ENCODE measurements around the gene AMPD1.
A peak's percentile ranks its signal among the peaks of the same experiment; 100 is the strongest.

The AMPD1 gene

DNA sequence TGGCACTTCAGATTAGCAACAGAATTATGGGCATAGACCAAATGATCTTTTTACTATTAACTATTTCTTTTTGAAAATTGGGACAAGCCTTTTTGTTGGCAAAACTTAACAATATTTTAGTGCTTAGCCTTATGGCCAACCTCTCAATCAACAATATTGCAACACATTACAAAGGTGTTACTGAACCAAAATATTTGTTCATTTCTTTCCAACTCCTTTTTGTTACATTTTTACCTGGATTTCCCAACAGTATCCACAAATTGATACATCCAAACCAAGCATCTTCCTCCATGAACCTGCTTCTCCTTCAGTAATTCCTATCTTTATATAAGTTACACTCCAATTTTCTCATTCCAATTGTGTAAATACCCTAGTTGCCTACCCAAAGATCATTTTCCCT, 1.5 kb upstream of the AMPD1 start:
- H3K36me3 ChIP-seq (ENCODE audit: control insufficient read depth, insufficient read depth, low read length): no peaks in the 10 kb centered on the region
- no peak overlapping the region for H3K27ac ChIP-seq (ENCODE audit: low read depth, low read length)
- no peak overlapping the region for H3K4me3 ChIP-seq (ENCODE audit: low read depth, low read length)
- no peaks in the 10 kb centered on the region for H3K9me3 ChIP-seq (ENCODE audit: control insufficient read depth, insufficient read depth, low read length)
- H3K9ac ChIP-seq (ENCODE audit: low read depth, low read length): no peak overlapping the region
- H3K4me1 ChIP-seq (ENCODE audit: control insufficient read depth, insufficient read depth, low read length): no peaks in the 10 kb centered on the region
- no peaks in the 10 kb centered on the region for H3K27me3 ChIP-seq (ENCODE audit: control insufficient read depth, insufficient read depth, low read length)

DNA sequence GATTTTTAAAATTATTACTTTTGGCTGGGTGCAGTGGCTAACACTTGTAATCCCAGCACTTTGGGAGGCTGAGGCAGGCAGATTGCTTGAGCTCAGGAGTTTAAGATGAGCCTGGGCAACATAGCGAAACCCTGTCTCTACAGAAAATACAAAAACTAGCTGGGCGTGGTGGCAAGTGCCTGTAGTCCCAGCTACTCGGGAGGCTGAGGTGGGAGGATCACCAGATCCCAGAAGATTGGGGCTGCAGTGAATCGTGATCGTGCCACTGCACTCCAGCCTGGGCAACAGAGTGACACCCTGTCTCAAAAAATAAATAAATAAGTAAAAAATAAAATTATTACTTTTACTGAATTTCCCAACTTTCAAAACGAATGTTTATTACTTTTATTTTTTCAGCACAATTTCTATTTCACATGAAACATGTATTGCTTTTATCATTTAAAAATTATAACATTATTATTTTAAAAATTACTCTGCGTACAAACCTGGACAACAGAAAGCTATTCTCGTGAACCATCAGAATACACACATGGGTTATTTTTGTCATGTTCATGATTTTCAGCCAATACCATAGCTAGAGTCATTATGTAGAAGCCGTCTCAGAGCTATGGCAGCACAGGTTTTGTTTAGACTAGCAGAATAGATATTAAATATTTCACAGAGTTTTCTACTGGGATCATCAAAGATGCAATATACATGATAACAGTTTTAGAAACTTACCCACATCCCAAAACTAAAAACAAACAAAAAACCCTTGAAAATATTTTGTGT, 621 bp downstream of the AMPD1 start:
- Histone ChIP-seq H3K27me3 (ENCODE audit: control insufficient read depth, insufficient read depth, low read length) (no peaks in the 10 kb centered on the region), H3K9ac (ENCODE audit: low read depth, low read length) (no peak overlapping the region), H3K4me1 (ENCODE audit: control insufficient read depth, insufficient read depth, low read length) (no peaks in the 10 kb centered on the region), H3K36me3 (ENCODE audit: control insufficient read depth, insufficient read depth, low read length) (no peaks in the 10 kb centered on the region), H3K4me3 (ENCODE audit: low read depth, low read length) (no peak overlapping the region), H3K27ac (ENCODE audit: low read depth, low read length) (no peak overlapping the region), H3K9me3 (ENCODE audit: control insufficient read depth, insufficient read depth, low read length) (no peaks in the 10 kb centered on the region)

DNA sequence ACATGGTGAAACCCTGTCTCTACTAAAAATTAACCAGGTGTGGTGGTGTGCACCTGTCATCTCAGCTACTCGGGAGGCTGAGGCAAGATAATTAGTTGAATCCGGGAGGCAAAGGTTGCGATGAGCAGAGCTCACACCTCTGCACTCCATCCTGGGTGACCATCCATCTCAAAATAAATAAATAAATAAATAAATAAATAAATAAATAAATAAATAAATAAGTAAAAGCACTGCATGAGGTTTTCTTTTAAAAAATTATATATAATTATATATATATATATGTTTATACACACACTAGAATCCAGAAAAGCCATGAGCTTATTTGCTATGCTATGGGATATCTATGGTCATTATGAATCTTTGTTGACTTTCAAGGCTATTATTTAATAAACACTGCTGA, 2.4 kb downstream of the AMPD1 start:
- Histone ChIP-seq H3K4me3 (ENCODE audit: low read depth, low read length) (no peak overlapping the region), H3K9me3 (ENCODE audit: control insufficient read depth, insufficient read depth, low read length) (no peaks in the 10 kb centered on the region), H3K27ac (ENCODE audit: low read depth, low read length) (no peak overlapping the region), H3K4me1 (ENCODE audit: control insufficient read depth, insufficient read depth, low read length) (no peaks in the 10 kb centered on the region), H3K27me3 (ENCODE audit: control insufficient read depth, insufficient read depth, low read length) (no peaks in the 10 kb centered on the region), H3K36me3 (ENCODE audit: control insufficient read depth, insufficient read depth, low read length) (no peaks in the 10 kb centered on the region), H3K9ac (ENCODE audit: low read depth, low read length) (no peak overlapping the region)

DNA sequence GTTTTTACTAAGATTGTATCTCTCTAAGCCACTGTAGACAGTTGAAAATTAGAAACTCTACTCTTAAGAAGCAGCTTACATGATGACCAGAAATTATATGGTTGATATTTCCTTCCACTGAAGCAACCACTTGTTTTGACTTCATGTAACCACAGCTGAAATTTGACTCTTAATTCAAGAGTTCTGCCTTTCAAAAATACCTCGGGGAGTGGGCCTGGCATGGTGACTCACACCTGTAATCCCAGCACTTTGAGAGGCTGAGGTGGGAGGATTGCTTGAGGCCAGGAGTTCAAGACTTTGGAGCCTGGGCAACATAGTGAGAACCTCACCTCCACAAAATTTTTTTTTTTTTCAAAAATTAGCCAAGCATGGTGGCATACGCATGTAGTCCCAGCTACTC, 4.3 kb downstream of the AMPD1 start:
- H3K27me3 ChIP-seq (ENCODE audit: control insufficient read depth, insufficient read depth, low read length): no peaks in the 10 kb centered on the region
- H3K36me3 ChIP-seq (ENCODE audit: control insufficient read depth, insufficient read depth, low read length): no peaks in the 10 kb centered on the region

DNA sequence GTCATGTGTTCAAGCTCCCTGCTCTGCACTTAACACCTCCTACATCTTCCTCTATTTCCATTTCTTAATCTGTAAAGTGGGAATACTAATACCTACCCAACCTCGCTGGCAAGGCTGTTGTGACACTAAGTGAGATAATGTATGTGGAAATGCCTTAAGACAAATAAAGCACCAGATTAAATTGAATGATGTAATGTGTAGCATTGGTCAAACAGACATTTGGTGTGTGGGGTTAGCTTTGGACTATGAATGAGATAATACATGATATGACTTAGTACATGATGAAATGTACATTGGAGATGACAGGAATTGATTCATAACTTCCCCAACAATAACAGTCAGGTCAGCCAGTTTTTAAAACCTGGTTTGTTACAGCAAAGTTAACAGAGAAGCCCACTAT, 5.2 kb downstream of the AMPD1 start:
- H3K36me3 ChIP-seq (ENCODE audit: control insufficient read depth, insufficient read depth, low read length): no peaks in the 10 kb centered on the region
- no peaks in the 10 kb centered on the region for H3K4me1 ChIP-seq (ENCODE audit: control insufficient read depth, insufficient read depth, low read length)
- no peaks in the 10 kb centered on the region for H3K27me3 ChIP-seq (ENCODE audit: control insufficient read depth, insufficient read depth, low read length)
- H3K9me3 ChIP-seq (ENCODE audit: control insufficient read depth, insufficient read depth, low read length): no peaks in the 10 kb centered on the region
- H3K9ac ChIP-seq (ENCODE audit: low read depth, low read length): no peak overlapping the region
- H3K4me3 ChIP-seq (ENCODE audit: low read depth, low read length): no peak overlapping the region
- H3K27ac ChIP-seq (ENCODE audit: low read depth, low read length): no peak overlapping the region

More for the DNA sequence above, 4.3 kb downstream of the AMPD1 start:
- no peak overlapping the region for H3K4me3 ChIP-seq (ENCODE audit: low read depth, low read length)
- H3K9me3 ChIP-seq (ENCODE audit: control insufficient read depth, insufficient read depth, low read length): no peaks in the 10 kb centered on the region
- no peaks in the 10 kb centered on the region for H3K4me1 ChIP-seq (ENCODE audit: control insufficient read depth, insufficient read depth, low read length)
- no peak overlapping the region for H3K27ac ChIP-seq (ENCODE audit: low read depth, low read length)
- no peak overlapping the region for H3K9ac ChIP-seq (ENCODE audit: low read depth, low read length)

DNA sequence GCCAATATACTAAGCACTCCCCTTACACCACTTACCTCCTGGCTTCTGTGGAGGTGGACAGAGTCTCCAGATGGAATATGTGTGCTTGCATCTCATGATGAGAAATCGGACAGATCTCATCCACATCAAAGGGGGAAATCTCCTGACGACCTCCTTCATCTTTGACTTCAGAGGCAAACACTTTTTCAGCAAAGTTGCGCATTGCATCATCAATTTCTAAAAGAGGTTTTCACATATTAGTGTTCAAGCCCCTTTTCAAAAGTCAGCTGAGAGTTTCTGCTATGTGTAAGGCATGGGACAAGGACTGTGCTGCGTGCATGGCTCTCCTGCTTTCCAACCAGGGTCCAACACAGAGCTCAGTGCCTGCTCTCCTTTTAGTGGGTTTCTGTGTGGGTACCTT, 6.8 kb downstream of the AMPD1 start:
- no peaks in the 10 kb centered on the region for H3K27me3 ChIP-seq (ENCODE audit: control insufficient read depth, insufficient read depth, low read length)
- no peak overlapping the region for H3K27ac ChIP-seq (ENCODE audit: low read depth, low read length)
- H3K9ac ChIP-seq (ENCODE audit: low read depth, low read length): no peak overlapping the region
- H3K4me3 ChIP-seq (ENCODE audit: low read depth, low read length): no peak overlapping the region
- H3K4me1 ChIP-seq (ENCODE audit: control insufficient read depth, insufficient read depth, low read length): no peaks in the 10 kb centered on the region
- no peaks in the 10 kb centered on the region for H3K36me3 ChIP-seq (ENCODE audit: control insufficient read depth, insufficient read depth, low read length)
- no peaks in the 10 kb centered on the region for H3K9me3 ChIP-seq (ENCODE audit: control insufficient read depth, insufficient read depth, low read length)

DNA sequence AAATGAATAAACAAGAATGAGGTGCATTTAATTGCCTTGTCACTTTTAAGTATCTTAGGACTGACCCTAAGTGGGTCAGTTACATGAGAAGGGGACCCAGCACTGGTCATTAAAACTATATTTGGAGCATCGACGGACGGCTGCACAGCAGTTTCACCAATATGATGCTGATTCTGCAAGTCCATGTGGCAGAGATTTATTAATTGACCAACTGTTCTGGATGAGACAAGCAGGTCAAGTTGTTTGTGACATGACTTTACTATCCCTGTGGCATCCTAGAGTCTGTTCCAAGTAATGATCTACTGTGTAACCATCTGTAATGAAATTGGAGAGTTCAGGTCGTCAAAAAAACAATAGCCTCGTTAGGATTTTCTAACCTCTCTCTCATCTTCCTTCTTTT, 9.5 kb downstream of the AMPD1 start:
- H3K9me3 ChIP-seq (ENCODE audit: control insufficient read depth, insufficient read depth, low read length): no peaks in the 10 kb centered on the region
- no peak overlapping the region for H3K9ac ChIP-seq (ENCODE audit: low read depth, low read length)
- no peaks in the 10 kb centered on the region for H3K4me1 ChIP-seq (ENCODE audit: control insufficient read depth, insufficient read depth, low read length)
- no peak overlapping the region for H3K27ac ChIP-seq (ENCODE audit: low read depth, low read length)
- no peaks in the 10 kb centered on the region for H3K27me3 ChIP-seq (ENCODE audit: control insufficient read depth, insufficient read depth, low read length)
- no peaks in the 10 kb centered on the region for H3K36me3 ChIP-seq (ENCODE audit: control insufficient read depth, insufficient read depth, low read length)
- H3K4me3 ChIP-seq (ENCODE audit: low read depth, low read length): no peak overlapping the region

DNA sequence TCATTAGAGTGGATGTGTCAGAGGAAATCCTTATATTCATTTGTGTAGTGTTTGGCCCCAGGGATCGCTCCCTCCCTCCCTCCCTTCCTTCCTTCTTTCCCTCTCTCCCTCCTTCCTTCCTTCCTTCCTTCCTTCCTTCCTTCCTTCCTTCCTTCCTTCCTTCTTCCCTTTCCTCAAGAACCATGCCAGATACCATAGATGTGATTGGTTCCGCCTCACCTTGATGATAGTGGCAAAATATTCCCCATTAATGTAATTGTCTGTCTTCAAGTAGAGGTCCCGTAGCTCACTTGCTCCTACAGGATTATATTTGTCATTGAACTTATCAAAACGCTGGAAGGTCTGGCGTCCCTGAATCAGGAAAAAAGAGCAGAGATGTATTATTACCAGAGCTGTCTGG, 17.7 kb downstream of the AMPD1 start:
- no peaks in the 10 kb centered on the region for H3K9me3 ChIP-seq (ENCODE audit: control insufficient read depth, insufficient read depth, low read length)
- no peaks in the 10 kb centered on the region for H3K27me3 ChIP-seq (ENCODE audit: control insufficient read depth, insufficient read depth, low read length)
- H3K4me1 ChIP-seq (ENCODE audit: control insufficient read depth, insufficient read depth, low read length): no peaks in the 10 kb centered on the region
- no peak overlapping the region for H3K27ac ChIP-seq (ENCODE audit: low read depth, low read length)
- H3K36me3 ChIP-seq (ENCODE audit: control insufficient read depth, insufficient read depth, low read length): no peaks in the 10 kb centered on the region
- no peak overlapping the region for H3K4me3 ChIP-seq (ENCODE audit: low read depth, low read length)
- no peak overlapping the region for H3K9ac ChIP-seq (ENCODE audit: low read depth, low read length)

DNA sequence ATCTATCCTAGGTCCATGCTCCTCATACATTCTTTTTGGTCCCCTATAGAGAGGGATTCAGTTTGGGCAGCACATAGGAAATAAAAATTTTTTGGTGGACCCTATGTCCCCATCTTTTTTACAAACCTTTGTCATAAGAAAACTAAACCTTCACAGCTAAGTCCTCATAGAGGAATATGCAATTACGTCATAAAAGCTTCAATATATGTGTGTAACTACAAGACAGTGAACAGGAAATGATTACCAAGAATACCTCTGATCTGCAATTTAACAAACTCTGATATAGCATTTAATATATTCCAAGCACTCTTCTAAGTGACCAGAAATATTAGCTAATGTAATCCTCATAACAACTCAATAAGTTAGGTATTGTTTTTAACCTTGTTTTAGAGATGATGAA, 19.2 kb downstream of the AMPD1 start:
- H3K27me3 ChIP-seq (ENCODE audit: control insufficient read depth, insufficient read depth, low read length): no peaks in the 10 kb centered on the region
- H3K4me3 ChIP-seq (ENCODE audit: low read depth, low read length): no peak overlapping the region
- no peaks in the 10 kb centered on the region for H3K9me3 ChIP-seq (ENCODE audit: control insufficient read depth, insufficient read depth, low read length)
- H3K36me3 ChIP-seq (ENCODE audit: control insufficient read depth, insufficient read depth, low read length): no peaks in the 10 kb centered on the region
- H3K9ac ChIP-seq (ENCODE audit: low read depth, low read length): no peak overlapping the region
- no peak overlapping the region for H3K27ac ChIP-seq (ENCODE audit: low read depth, low read length)
- H3K4me1 ChIP-seq (ENCODE audit: control insufficient read depth, insufficient read depth, low read length): no peaks in the 10 kb centered on the region

DNA sequence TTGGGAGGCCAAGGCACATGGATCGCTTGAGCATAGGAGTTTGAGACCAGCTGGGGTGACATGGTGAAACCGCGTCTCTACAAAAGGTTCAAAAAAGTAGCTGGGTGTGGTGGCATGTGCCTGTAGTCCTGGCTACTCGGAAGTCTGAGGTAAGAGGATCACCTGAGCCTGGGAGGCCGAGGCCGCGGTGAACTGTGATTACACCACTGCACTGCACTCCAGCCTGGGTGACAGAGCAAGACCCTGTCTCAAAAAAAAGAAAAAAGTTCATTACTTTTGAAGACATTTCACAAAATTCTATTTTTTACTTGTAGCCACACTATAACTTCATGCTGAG, 23.4 kb downstream of the AMPD1 start:
- Histone ChIP-seq H3K27ac (ENCODE audit: low read depth, low read length) (no peak overlapping the region), H3K27me3 (ENCODE audit: control insufficient read depth, insufficient read depth, low read length) (peaks cover 12% of the 10 kb centered on the region), H3K9ac (ENCODE audit: low read depth, low read length) (no peak overlapping the region)

DNA sequence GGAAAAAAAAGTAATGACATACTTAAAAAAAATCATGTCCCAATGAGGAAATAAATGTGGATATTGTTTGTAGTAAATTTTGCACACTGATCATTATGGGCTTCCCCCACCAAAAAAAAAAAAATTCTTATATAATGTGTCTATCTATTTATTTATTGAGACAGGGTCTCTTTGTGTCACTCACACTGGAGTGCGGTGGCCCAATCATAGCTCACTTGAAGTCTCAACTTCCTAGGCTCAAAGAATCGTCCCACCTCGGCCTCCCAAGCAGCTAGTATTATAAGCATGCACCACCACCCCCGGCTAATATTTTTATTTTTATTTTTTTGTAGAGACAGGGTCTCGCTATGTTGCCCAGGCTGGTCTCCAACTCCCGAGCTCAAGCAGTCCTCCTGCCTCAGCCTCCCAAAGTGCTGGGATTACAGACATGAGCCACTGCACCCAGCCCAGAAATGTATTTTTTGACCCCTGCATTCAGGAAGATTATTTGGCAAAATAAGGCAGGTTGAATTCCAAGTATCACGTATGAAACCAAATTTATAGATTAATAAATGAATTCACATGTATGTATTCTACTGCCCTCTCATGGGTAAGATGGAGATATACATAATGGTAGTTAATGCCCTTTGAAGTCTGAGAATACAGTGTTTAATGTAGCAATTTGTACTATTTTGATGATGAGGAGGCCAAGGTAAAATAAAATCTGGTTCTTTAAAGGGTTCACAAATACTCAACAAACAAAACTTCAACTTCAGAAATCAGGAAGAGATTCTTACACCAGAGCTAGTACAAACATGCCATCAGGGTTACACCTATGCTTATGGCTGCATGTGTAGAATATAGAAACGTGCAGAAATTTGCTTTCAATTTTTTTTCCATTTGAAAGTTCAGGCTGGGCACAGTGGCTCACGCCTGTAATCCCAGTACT, 24.1 kb downstream of the AMPD1 start:
- H3K9ac ChIP-seq (ENCODE audit: low read depth, low read length): no peak overlapping the region
- H3K27ac ChIP-seq (ENCODE audit: low read depth, low read length): no peak overlapping the region
- H3K36me3 ChIP-seq (ENCODE audit: control insufficient read depth, insufficient read depth, low read length): no peaks in the 10 kb centered on the region
- H3K9me3 ChIP-seq (ENCODE audit: control insufficient read depth, insufficient read depth, low read length): no peaks in the 10 kb centered on the region
- peak overlapping the region; percentile 93; the same call in 1 of the 2 replicates for H3K4me3 ChIP-seq (ENCODE audit: low read depth, low read length)
- peaks cover 12% of the 10 kb centered on the region for H3K27me3 ChIP-seq (ENCODE audit: control insufficient read depth, insufficient read depth, low read length)
- H3K4me1 ChIP-seq (ENCODE audit: control insufficient read depth, insufficient read depth, low read length): peaks cover 4% of the 10 kb centered on the region

More for the DNA sequence above, 23.4 kb downstream of the AMPD1 start:
- no peaks in the 10 kb centered on the region for H3K36me3 ChIP-seq (ENCODE audit: control insufficient read depth, insufficient read depth, low read length)
- no peak overlapping the region for H3K4me3 ChIP-seq (ENCODE audit: low read depth, low read length)
- peaks cover 4% of the 10 kb centered on the region for H3K4me1 ChIP-seq (ENCODE audit: control insufficient read depth, insufficient read depth, low read length)
- no peaks in the 10 kb centered on the region for H3K9me3 ChIP-seq (ENCODE audit: control insufficient read depth, insufficient read depth, low read length)
